HCT116 (cell line): ENCODE measurements around the gene ZEB1. TPM values are rescaled to one million over a fixed set of nuclear protein-coding genes. Genes with fewer than 3 reads are reported as not detected.

ENCODE experiments used
- ATAC-seq: fragments of 200-7000 bp; cut with Tn5 transposase; 2 replicates; pipeline ENCODE4 v1.9.1; 2020; ENCODE audit warnings: mild to moderate bottlenecking, moderate library complexity
- BruUV-seq: library from RNA; stranded (reverse); fragments of 400-500 nt; replicated peaks from 2 replicates; lab custom pipeline; 2021; lab: Mats Ljungman, UMichigan
- CTCF ChIA-PET: fragments of 300-600 bp; sonication (Branson Sonifier 250); formaldehyde crosslinking; loops from one replicate; lab custom pipeline; 2021; ENCODE audit warnings: antibody characterized with exemption; lab: Charles Lee
- POLR2A ChIA-PET: fragments of 300-600, 350-600 bp; sonication (Branson Sonifier 250); formaldehyde crosslinking; loops from one replicate; lab custom pipeline; 2021; ENCODE audit warnings: antibody characterized with exemption; lab: Charles Lee
- RAD21 ChIA-PET, 2 experiments: fragments of 300-600 bp; sonication (Branson Sonifier 250); formaldehyde crosslinking; loops; one replicate each; lab custom pipeline; 2023; ENCODE audit warnings: low total read pairs in 2 of 2; ENCODE audit not compliant: uncharacterized antibody in 2 of 2, unreplicated experiment in 2 of 2, low non-redundant PET in 1 of 2; lab: Charles Lee
- DNase-seq: peaks from one replicate; pipeline ENCODE4 v3.0.0-alpha.2; 2010; ENCODE audit warnings: low read depth, low spot score
- H2AFZ ChIP-seq: fragments of 200-600 bp; shearing (Covaris generic), sonication (generic); 2 replicates; pipeline ENCODE4 v1.6.1; 2017; ENCODE audit warnings: low read depth, mixed run types, mixed read lengths, antibody characterized with exemption, low read length; ENCODE audit not compliant: poor library complexity, severe bottlenecking
- H3K27ac ChIP-seq: 2 replicates; pipeline ENCODE4 v1.5.1; 2012; ENCODE audit warnings: low read depth, low read length
- H3K27me3 ChIP-seq: fragments of 200-600 bp; sonication (generic); 2 replicates; pipeline ENCODE4 v1.6.1; 2016; ENCODE audit warnings: mixed run types, low read length, mixed read lengths; ENCODE audit not compliant: insufficient read depth
- H3K36me3 ChIP-seq, 2 experiments: fragments of 200-500 bp in 1 of 2; fragments of 200-600 bp in 1 of 2; sonication (Bioruptor generic) in 1 of 2; sonication (generic) in 1 of 2; 2 replicates each; pipeline versions ENCODE4 v1.5.1 to v1.6.1; 2014 to 2016; ENCODE audit warnings: low read length in 2 of 2, inconsistent platforms in 1 of 2, mixed read lengths in 1 of 2, mixed run types in 1 of 2; ENCODE audit not compliant: insufficient read depth in 2 of 2, control insufficient read depth in 1 of 2
- H3K4me1 ChIP-seq, 2 experiments: fragments of 200-600 bp in 1 of 2; sonication (generic) in 1 of 2; 2 replicates each; pipeline versions ENCODE4 v1.5.1 to v1.6.1; 2012 to 2017; ENCODE audit warnings: low read length in 2 of 2, inconsistent platforms in 1 of 2, mild to moderate bottlenecking in 1 of 2, mixed read lengths in 1 of 2, mixed run types in 1 of 2, moderate library complexity in 1 of 2; ENCODE audit not compliant: insufficient read depth in 2 of 2, control insufficient read depth in 1 of 2
- H3K4me2 ChIP-seq: fragments of 200-600 bp; sonication (generic); 2 replicates; pipeline ENCODE4 v1.6.1; 2017; ENCODE audit warnings: mixed run types, low read length, mixed read lengths
- H3K4me3 ChIP-seq, 2 experiments: fragments of 200-600 bp in 1 of 2; sonication (generic) in 1 of 2; replicated peaks in 1 of 2; 2 replicates each; pipeline ENCODE4 v1.5.1; 2011 to 2016; ENCODE audit warnings: low read length in 2 of 2, control low read depth in 1 of 2, low read depth in 1 of 2, mild to moderate bottlenecking in 1 of 2, mixed read lengths in 1 of 2, mixed run types in 1 of 2
- H3K79me2 ChIP-seq: fragments of 200-600 bp; sonication (generic); 2 replicates; pipeline ENCODE4 v1.6.1; 2017; ENCODE audit warnings: mild to moderate bottlenecking, mixed run types, low read length, moderate library complexity, mixed read lengths; ENCODE audit not compliant: insufficient read depth
- H3K9ac ChIP-seq: fragments of 200-600 bp; sonication (generic); 2 replicates; pipeline ENCODE4 v1.6.1; 2016; ENCODE audit warnings: low read length, mixed read lengths
- H3K9me2 ChIP-seq: fragments of 200-600 bp; sonication (generic), shearing (Covaris generic); 2 replicates; pipeline ENCODE4 v1.6.1; 2017; ENCODE audit warnings: mixed run types, mild to moderate bottlenecking, moderate library complexity; ENCODE audit not compliant: insufficient read depth
- H3K9me3 ChIP-seq, 2 experiments: fragments of 200-500 bp in 1 of 2; fragments of 200-600 bp in 1 of 2; sonication (Bioruptor generic) in 1 of 2; sonication (generic) in 1 of 2; 2 replicates each; pipeline ENCODE4 v1.6.1; 2014 to 2017; ENCODE audit warnings: low read length in 2 of 2, mixed read lengths in 2 of 2, inconsistent platforms in 1 of 2, low read depth in 1 of 2, mild to moderate bottlenecking in 1 of 2, mixed run types in 1 of 2, moderate library complexity in 1 of 2; ENCODE audit not compliant: control insufficient read depth in 1 of 2, insufficient read depth in 1 of 2
- H4K20me1 ChIP-seq: fragments of 200-600 bp; sonication (generic), shearing (Covaris generic); 2 replicates; pipeline ENCODE4 v1.6.1; 2017; ENCODE audit warnings: mixed run types, mild to moderate bottlenecking, moderate library complexity; ENCODE audit not compliant: insufficient read depth
- EZH2phosphoT487 ChIP-seq: fragments of 200-600 bp; IDR thresholded peaks from 2 replicates; pipeline ENCODE4 v1.6.1; 2018; ENCODE audit warnings: antibody characterized with exemption, borderline replicate concordance
- POLR2A ChIP-seq: IDR thresholded peaks from 2 replicates; pipeline ENCODE4 v1.7.0; 2011; ENCODE audit warnings: borderline replicate concordance; ENCODE audit not compliant: insufficient read depth, insufficient read length; ENCODE audit errors: extremely low read depth
- intact Hi-C: fragments of 100-400 bp; cut with micrococcal nuclease; formaldehyde crosslinking; loops from 2 replicates; pipeline ENCODE4 v1.10.0; 2022
- total RNA-seq: library from RNA; stranded (reverse); gene quantifications from one replicate; pipeline ENCODE4 v1.2.1, GENCODE V29; 2021; ENCODE audit not compliant: unreplicated experiment
- TF ChIP-seq, protein P1 (sequence below): IDR thresholded peaks from 2 replicates; pipeline ENCODE4 v1.6.1; 2012
- TF ChIP-seq, protein P2 (sequence below): IDR thresholded peaks from 2 replicates; pipeline ENCODE4 v1.6.1; 2012

Gene ZEB1
- total RNA-seq, 1 experiment from 2014 or later = 3.4 TPM

DNA sequence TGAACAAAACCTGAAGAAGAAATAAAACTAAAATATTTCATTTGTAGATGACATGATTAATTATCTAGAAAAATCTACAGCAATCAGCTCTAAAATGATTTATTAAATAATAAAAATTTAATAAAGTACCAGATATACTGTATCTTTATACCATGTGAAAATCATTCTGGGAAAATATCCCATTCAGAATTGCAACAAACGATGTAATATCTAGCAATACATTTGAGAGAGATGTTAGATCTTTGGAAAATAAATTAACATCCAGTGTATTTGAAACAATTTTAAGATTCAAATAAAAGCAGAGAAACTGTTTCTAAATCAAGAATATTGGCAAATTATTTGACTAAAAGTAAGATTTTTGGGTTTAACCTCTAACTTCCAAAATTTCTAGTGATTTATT lies 62.2 kb downstream of the ZEB1 start:
- H3K4me1 ChIP-seq = no peaks in the 10 kb centered on the region
- H3K9me2 ChIP-seq = no peaks in the 10 kb centered on the region
- POLR2A ChIA-PET = no interaction called here
- CTCF ChIA-PET = no interaction called here
- H2AFZ ChIP-seq = no peak overlapping the region
- no peak overlapping the region for H3K27ac ChIP-seq
- H3K4me3 ChIP-seq = no peak overlapping the region
- intact Hi-C loops = no loop called here
- no peaks in the 10 kb centered on the region for H4K20me1 ChIP-seq
- H3K4me2 ChIP-seq = no peak overlapping the region
- BruUV-seq = no TSS peak
- no peak overlapping the region for H3K9ac ChIP-seq
- H3K36me3 ChIP-seq = no peaks in the 10 kb centered on the region
- no peaks in the 10 kb centered on the region for H3K9me3 ChIP-seq
- TF ChIP-seq, protein P1, sequence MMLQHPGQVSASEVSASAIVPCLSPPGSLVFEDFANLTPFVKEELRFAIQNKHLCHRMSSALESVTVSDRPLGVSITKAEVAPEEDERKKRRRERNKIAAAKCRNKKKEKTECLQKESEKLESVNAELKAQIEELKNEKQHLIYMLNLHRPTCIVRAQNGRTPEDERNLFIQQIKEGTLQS = no peak
- no peak for TF ChIP-seq EZH2phosphoT487
- TF ChIP-seq, protein P2, sequence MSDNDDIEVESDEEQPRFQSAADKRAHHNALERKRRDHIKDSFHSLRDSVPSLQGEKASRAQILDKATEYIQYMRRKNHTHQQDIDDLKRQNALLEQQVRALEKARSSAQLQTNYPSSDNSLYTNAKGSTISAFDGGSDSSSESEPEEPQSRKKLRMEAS = no peak
- DNase-seq = no peak
- RAD21 ChIA-PET = no interaction called here
- H3K79me2 ChIP-seq = no peaks in the 10 kb centered on the region
- no peaks in the 10 kb centered on the region for H3K27me3 ChIP-seq
- no peak for ATAC-seq

DNA sequence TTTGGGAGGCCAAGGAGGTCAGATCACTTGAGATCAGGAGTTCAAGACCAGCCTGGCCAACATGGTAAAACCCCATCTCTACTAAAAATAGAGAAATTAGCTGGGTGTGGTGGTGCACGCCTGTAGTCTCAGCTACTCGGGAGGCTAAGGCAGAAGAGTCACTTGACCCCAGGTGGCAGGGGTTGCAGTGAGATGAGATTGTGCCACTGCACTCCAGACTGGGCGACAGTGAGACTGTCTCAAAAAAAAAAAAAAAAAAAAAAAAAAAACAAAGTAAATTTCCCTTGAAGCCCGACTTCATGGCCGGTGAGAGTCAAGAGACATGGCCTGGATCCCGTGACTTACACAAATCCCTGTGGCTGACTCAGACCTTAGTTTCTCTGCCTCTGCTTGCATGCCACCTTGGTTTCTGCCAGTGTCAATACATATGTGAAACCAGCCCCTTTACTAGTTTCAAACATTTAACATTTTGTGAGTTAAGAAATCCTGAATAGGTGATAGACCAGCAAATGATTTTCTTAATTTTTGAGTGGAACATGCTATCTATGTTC lies 62.8 kb downstream of the ZEB1 start:
- DNase-seq (no peak), ATAC-seq (no peak)
- CTCF ChIA-PET = no interaction called here

More for the DNA sequence above, 62.8 kb downstream of the ZEB1 start:
- H3K4me2 ChIP-seq = no peak overlapping the region
- H3K27ac ChIP-seq = no peak overlapping the region
- no TSS peak for BruUV-seq
- no peaks in the 10 kb centered on the region for H3K4me1 ChIP-seq
- H2AFZ ChIP-seq = no peak overlapping the region
- RAD21 ChIA-PET = no interaction called here
- no peaks in the 10 kb centered on the region for H3K9me3 ChIP-seq
- H3K79me2 ChIP-seq = no peaks in the 10 kb centered on the region
- no peaks in the 10 kb centered on the region for H3K9me2 ChIP-seq
- H3K4me3 ChIP-seq = no peak overlapping the region
- no peaks in the 10 kb centered on the region for H3K27me3 ChIP-seq
- TF ChIP-seq POLR2A = no peak
- no peak overlapping the region for H3K9ac ChIP-seq
- POLR2A ChIA-PET = no interaction called here
- intact Hi-C loops = no loop called here
- no peaks in the 10 kb centered on the region for H4K20me1 ChIP-seq
- H3K36me3 ChIP-seq = no peaks in the 10 kb centered on the region
